Fibroblast of villous mesenchyme (primary cell): ENCODE data around the gene CRISP3. TPM values are rescaled to one million over a fixed set of nuclear protein-coding genes. Genes with fewer than 3 reads are reported as not detected.

ENCODE experiments used
- DNase-seq: peaks from one replicate; pipeline ENCODE4 v3.0.0-alpha.2; 2010; ENCODE audit warnings: low read depth
- H3K4me3 ChIP-seq: 2 replicates; pipeline ENCODE4 v1.5.1; 2011; ENCODE audit warnings: low read depth, mild to moderate bottlenecking, low read length
- total RNA-seq: library from RNA; depleted of rRNA; stranded (reverse); fragments of >200 nt; gene quantifications from 2 replicates; pipeline ENCODE4 v1.2.3, GENCODE V29; 2012
- TF ChIP-seq, protein P1 (sequence below): IDR thresholded peaks from 2 replicates; pipeline ENCODE4 v1.5.1; 2012; ENCODE audit warnings: low read depth, mild to moderate bottlenecking, low read length; ENCODE audit not compliant: insufficient read depth

The CRISP3 gene
- total RNA-seq, 1 donor, result not detected

DNA sequence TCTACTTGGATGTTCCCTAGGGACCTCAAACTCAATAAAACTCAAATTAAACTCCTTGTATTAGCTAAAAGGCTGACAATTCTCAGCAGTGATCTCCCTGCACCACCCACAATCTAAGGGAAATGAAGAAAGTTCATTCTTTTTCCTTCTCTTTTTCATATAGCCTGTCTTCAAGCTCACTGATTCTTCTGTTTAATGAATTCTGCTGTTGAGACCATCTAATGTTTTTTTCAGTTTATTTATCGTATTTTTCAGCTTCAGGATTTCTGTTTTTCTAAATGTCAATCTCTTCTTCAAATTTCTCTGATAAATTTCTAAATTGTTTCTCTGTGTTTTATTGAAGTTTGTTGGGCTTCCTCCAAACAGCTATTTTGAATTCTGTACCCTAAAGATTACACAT is 50.7 kb downstream of the CRISP3 start:
- H3K4me3 ChIP-seq, result no peak overlapping the region
- no peak for DNase-seq
- TF ChIP-seq, protein P1, sequence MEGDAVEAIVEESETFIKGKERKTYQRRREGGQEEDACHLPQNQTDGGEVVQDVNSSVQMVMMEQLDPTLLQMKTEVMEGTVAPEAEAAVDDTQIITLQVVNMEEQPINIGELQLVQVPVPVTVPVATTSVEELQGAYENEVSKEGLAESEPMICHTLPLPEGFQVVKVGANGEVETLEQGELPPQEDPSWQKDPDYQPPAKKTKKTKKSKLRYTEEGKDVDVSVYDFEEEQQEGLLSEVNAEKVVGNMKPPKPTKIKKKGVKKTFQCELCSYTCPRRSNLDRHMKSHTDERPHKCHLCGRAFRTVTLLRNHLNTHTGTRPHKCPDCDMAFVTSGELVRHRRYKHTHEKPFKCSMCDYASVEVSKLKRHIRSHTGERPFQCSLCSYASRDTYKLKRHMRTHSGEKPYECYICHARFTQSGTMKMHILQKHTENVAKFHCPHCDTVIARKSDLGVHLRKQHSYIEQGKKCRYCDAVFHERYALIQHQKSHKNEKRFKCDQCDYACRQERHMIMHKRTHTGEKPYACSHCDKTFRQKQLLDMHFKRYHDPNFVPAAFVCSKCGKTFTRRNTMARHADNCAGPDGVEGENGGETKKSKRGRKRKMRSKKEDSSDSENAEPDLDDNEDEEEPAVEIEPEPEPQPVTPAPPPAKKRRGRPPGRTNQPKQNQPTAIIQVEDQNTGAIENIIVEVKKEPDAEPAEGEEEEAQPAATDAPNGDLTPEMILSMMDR, result no peak

- no peak overlapping the region for H3K4me3 ChIP-seq
- DNase-seq, result no peak
- TF ChIP-seq, protein P1, result no peak
Observed at GRCh38 chr6:49692534-49692933, 51.7 kb downstream of the CRISP3 start.

Other genes starting within 250 kb of the CRISP3 start
- gene GLYATL3, start 244.5 kb downstream of the CRISP3 start, total RNA-seq, result not detected in 2 replicates
- 0.43 and 1.6 TPM in 2 replicates for gene C6orf141, start 193.7 kb downstream of the CRISP3 start, total RNA-seq
- gene RHAG, start 107.5 kb downstream of the CRISP3 start, total RNA-seq, result not detected in 2 replicates
- not detected in 2 replicates for gene CRISP2, start 30.8 kb downstream of the CRISP3 start, total RNA-seq
- gene PGK2, start 42.9 kb upstream of the CRISP3 start, total RNA-seq, result not detected in 2 replicates
- not detected in 2 replicates for gene CRISP1, start 122.1 kb upstream of the CRISP3 start, total RNA-seq
- not detected in 2 replicates for gene DEFB114, start 219.8 kb upstream of the CRISP3 start, total RNA-seq
- not detected in 2 replicates for gene DEFB113, start 225.2 kb upstream of the CRISP3 start, total RNA-seq